ENCODE measurements around the gene SVEP1. TPM values are rescaled to one million over a fixed set of nuclear protein-coding genes. Genes with fewer than 3 reads are reported as not detected.

The SVEP1 gene
- polyA plus RNA-seq, 1 of the 3 experiments (the other 2 are of a cell fraction): 0.10 TPM

GRCh38 chr9:110344821-110345220 lies 234.7 kb downstream of the SVEP1 start:
- no peaks in the 10 kb centered on the region for H3K9me3 ChIP-seq
- no peak overlapping the region for H3K4me3 ChIP-seq (ENCODE audit: low read depth in 2 of 2, low read length in 1 of 2)
- H3K27ac ChIP-seq (ENCODE audit: low read depth in 2 of 2, low read length in 1 of 2): no peak overlapping the region
- H3K36me3 ChIP-seq (replicated peaks in 1 of 2; ENCODE audit: control insufficient read depth in 1 of 2, insufficient read depth in 2 of 2, low read length in 1 of 2): no peaks in the 10 kb centered on the region
- ChIA-PET POLR2A (no interaction called here), CTCF (no interaction called here)
- H3K79me2 ChIP-seq (ENCODE audit: insufficient read depth): no peaks in the 10 kb centered on the region
- no peaks in the 10 kb centered on the region for H3K9me2 ChIP-seq
- peaks cover 0 to 3% of the 10 kb centered on the region in 2 experiments; a peak in 1 of 4 replicates for H3K4me1 ChIP-seq (ENCODE audit: control insufficient read depth in 1 of 2, insufficient read depth in 2 of 2, low read depth in 1 of 2, low read length in 1 of 2)
- TF ChIP-seq POLR2AphosphoS5 (IDR thresholded peaks at IDR 0.05; ENCODE audit: low read depth, low read length): no peak
- TF ChIP-seq RCOR1 (IDR thresholded peaks at IDR 0.05; ENCODE audit: low read length): no peak
- TF ChIP-seq GATA2 (CRISPR knock-in tag; IDR thresholded peaks at IDR 0.05): no peak
- no peak for TF ChIP-seq RAD21 (IDR thresholded peaks at IDR 0.05; ENCODE audit: low read length)
- no peak for TF ChIP-seq TAF1 (IDR thresholded peaks at IDR 0.05; ENCODE audit: borderline replicate concordance, low read depth, low read length)
- TF ChIP-seq, protein P1, sequence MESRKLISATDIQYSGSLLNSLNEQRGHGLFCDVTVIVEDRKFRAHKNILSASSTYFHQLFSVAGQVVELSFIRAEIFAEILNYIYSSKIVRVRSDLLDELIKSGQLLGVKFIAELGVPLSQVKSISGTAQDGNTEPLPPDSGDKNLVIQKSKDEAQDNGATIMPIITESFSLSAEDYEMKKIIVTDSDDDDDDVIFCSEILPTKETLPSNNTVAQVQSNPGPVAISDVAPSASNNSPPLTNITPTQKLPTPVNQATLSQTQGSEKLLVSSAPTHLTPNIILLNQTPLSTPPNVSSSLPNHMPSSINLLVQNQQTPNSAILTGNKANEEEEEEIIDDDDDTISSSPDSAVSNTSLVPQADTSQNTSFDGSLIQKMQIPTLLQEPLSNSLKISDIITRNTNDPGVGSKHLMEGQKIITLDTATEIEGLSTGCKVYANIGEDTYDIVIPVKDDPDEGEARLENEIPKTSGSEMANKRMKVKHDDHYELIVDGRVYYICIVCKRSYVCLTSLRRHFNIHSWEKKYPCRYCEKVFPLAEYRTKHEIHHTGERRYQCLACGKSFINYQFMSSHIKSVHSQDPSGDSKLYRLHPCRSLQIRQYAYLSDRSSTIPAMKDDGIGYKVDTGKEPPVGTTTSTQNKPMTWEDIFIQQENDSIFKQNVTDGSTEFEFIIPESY (IDR thresholded peaks at IDR 0.05; ENCODE audit: borderline replicate concordance, low read depth): no peak
- no peak for TF ChIP-seq FOXM1 (IDR thresholded peaks at IDR 0.05; ENCODE audit: low read depth)
- no peak for TF ChIP-seq YY1 (IDR thresholded peaks at IDR 0.05; ENCODE audit: low read depth)
- no peak for TF ChIP-seq USF1 (IDR thresholded peaks at IDR 0.05; ENCODE audit: borderline replicate concordance, low read depth)
- no peak for TF ChIP-seq NFIC (IDR thresholded peaks at IDR 0.05; ENCODE audit: borderline replicate concordance)
- no peak for TF ChIP-seq SIN3A (IDR thresholded peaks at IDR 0.05; ENCODE audit: borderline replicate concordance, low read depth, low read length)
- no peak for TF ChIP-seq JUND (IDR thresholded peaks at IDR 0.05)
- no peak for TF ChIP-seq FOXJ3 (CRISPR knock-in tag; IDR thresholded peaks at IDR 0.05)
- TF ChIP-seq FOSL2 (IDR thresholded peaks at IDR 0.05; ENCODE audit: borderline replicate concordance, low read depth): no peak
- no peak for TF ChIP-seq CTCF (IDR thresholded peaks at IDR 0.05)
- no peak overlapping the region for H3K4me2 ChIP-seq
- no peaks in the 10 kb centered on the region for H3F3A ChIP-seq (replicated peaks; ENCODE audit: insufficient read depth)
- no peak for DNase-seq
- no peaks in the 10 kb centered on the region for H4K20me1 ChIP-seq (ENCODE audit: insufficient read depth)
- H3K27me3 ChIP-seq (ENCODE audit: insufficient read depth): no peaks in the 10 kb centered on the region
- no peak overlapping the region for H2AFZ ChIP-seq (ENCODE audit: low read depth)
- no peak overlapping the region for H3K9ac ChIP-seq
- 68% methylated on average over 6 of the region's 6 CpGs for WGBS (ENCODE audit: low lambda C conversion rate)

Data from SK-N-SH (cell line).